Central memory CD8-positive, alpha-beta T cell (primary cell): ENCODE data around the gene CIAO3.
A peak's percentile ranks its signal among the peaks of the same experiment; 100 is the strongest.
"Not testable (repeated sequence)": the region's sequence is repeated elsewhere in the genome, so short reads cannot be mapped to it uniquely, and the experiment has no call there.

ENCODE experiments used
- ATAC-seq: fragments of 150-1000 bp; cut with Tn5 transposase; replicated peaks from 2 replicates; pipeline ENCODE4 v1.10.0; 2022; ENCODE audit warnings: mild to moderate bottlenecking, moderate FRiP score, moderate number of reproducible peaks; ENCODE audit not compliant: poor library complexity, severe bottlenecking; ENCODE audit errors: extremely low read depth
- DNase-seq, 2 donors: peaks; one replicate each; pipeline ENCODE4 v3.0.0; 2021; ENCODE audit warnings: low spot score in 2 of 2
- H3K27ac Mint-ChIP-seq: one replicate; pipeline ENCODE4 v1.8.0; 2022; ENCODE audit warnings: low read depth, mild to moderate bottlenecking, moderate library complexity, mixed read lengths
- H3K27me3 Mint-ChIP-seq: one replicate; pipeline ENCODE4 v1.8.0; 2022; ENCODE audit warnings: mixed read lengths
- H3K36me3 Mint-ChIP-seq: one replicate; pipeline ENCODE4 v1.8.0; 2022; ENCODE audit warnings: mild to moderate bottlenecking, moderate library complexity, mixed read lengths; ENCODE audit not compliant: insufficient read depth
- H3K4me1 Mint-ChIP-seq: one replicate; pipeline ENCODE4 v1.8.0; 2022; ENCODE audit warnings: mixed read lengths
- H3K4me3 Mint-ChIP-seq: one replicate; pipeline ENCODE4 v1.8.0; 2022; ENCODE audit warnings: mild to moderate bottlenecking, moderate library complexity, mixed read lengths
- H3K9me3 Mint-ChIP-seq: one replicate; pipeline ENCODE4 v1.8.0; 2022; ENCODE audit warnings: mixed read lengths

The CIAO3 gene

GRCh38 chr16:749010-749409 lies 8.2 kb upstream of the CIAO3 start:
- Mint-ChIP-seq H3K36me3 (no peaks in the 10 kb centered on the region), H3K9me3 (no peaks in the 10 kb centered on the region), H3K4me3 (no peak overlapping the region), H3K27me3 (no peaks in the 10 kb centered on the region), H3K4me1 (no peaks in the 10 kb centered on the region), H3K27ac (no peak overlapping the region)
- no peak for DNase-seq
- no peak for ATAC-seq

- Mint-ChIP-seq H3K4me1 (no peaks in the 10 kb centered on the region), H3K27ac (no peak overlapping the region), H3K27me3 (no peaks in the 10 kb centered on the region), H3K4me3 (no peak overlapping the region), H3K36me3 (no peaks in the 10 kb centered on the region), H3K9me3 (no peaks in the 10 kb centered on the region)
- no peak for ATAC-seq
- no peak for DNase-seq
These were observed 7.4 kb upstream of the CIAO3 start for GRCh38 chr16:747978-748746.

DNA sequence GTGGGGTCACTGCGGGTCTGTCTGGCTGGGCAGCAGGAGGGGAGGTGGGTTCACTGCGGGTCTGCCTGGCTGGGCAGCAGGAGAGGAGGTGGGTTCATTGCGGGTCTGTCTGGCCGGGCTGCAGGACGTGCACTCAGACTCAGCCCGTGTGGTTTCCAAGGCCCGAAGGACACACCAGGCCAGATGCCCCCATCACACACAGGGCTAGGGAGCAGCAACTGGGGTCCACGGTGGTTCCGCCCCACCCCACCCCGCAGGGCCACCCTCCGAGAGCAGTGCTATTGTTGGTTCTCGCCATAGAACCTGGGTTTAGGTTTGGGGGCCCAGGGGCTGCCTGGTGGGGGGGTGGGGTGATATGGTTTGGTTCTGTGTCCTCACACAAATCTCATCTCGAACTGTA lies 5.8 kb upstream of the CIAO3 start:
- Mint-ChIP-seq H3K27me3 (no peaks in the 10 kb centered on the region), H3K36me3 (no peaks in the 10 kb centered on the region), H3K27ac (no peak overlapping the region), H3K4me3 (no peak overlapping the region), H3K4me1 (no peaks in the 10 kb centered on the region), H3K9me3 (no peaks in the 10 kb centered on the region)
- ATAC-seq (no peak), DNase-seq (no peak)

- Mint-ChIP-seq H3K36me3 (peaks cover 2% of the 10 kb centered on the region), H3K4me1 (no peaks in the 10 kb centered on the region), H3K9me3 (no peaks in the 10 kb centered on the region), H3K27ac (no peak overlapping the region), H3K27me3 (no peaks in the 10 kb centered on the region), H3K4me3 (no peak overlapping the region)
- ATAC-seq: no peak
- DNase-seq: no peak
These were observed 4.9 kb upstream of the CIAO3 start for GRCh38 chr16:745739-746138.

- ATAC-seq: no peak
- no peak overlapping the region for H3K4me3 Mint-ChIP-seq
These were observed 3.1 kb upstream of the CIAO3 start for GRCh38 chr16:743794-744500.

DNA sequence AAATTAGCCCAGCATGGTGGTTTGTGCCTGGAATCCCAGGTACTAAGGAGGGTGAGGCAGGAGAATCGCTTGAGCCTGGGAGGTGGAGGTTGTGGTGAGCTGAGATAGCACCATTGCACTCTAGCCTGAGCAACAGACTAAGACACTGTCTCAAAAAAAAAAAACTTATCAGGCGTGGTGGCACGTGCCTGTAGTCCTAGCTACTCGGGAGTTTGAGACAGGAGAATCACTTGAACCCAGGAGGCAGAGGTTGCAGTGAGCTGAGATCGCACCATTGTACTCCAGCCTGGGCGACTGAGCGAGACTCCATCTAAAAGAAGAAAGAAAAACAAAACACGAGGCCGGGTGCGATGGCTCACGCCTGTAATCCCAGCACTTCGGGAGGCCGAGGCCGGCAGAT lies 2.1 kb upstream of the CIAO3 start:
- H3K4me3 Mint-ChIP-seq: not testable (repeated sequence)

More at GRCh38 chr16:743794-744500, 3.1 kb upstream of the CIAO3 start:
- no peak for DNase-seq
- Mint-ChIP-seq H3K36me3 (peaks cover 5% of the 10 kb centered on the region), H3K9me3 (no peaks in the 10 kb centered on the region), H3K27ac (no peak overlapping the region), H3K27me3 (no peaks in the 10 kb centered on the region), H3K4me1 (no peaks in the 10 kb centered on the region)

GRCh38 chr16:741986-742629 lies 1.3 kb upstream of the CIAO3 start:
- DNase-seq (no peak), ATAC-seq (no peak)
- Mint-ChIP-seq H3K27ac (no peak overlapping the region), H3K4me3 (peak overlapping the region; percentile 69), H3K27me3 (no peaks in the 10 kb centered on the region), H3K36me3 (peaks cover 18% of the 10 kb centered on the region), H3K9me3 (no peaks in the 10 kb centered on the region), H3K4me1 (no peaks in the 10 kb centered on the region)

More for the DNA sequence above, 2.1 kb upstream of the CIAO3 start:
- H3K27me3 Mint-ChIP-seq, DNase-seq, H3K27ac Mint-ChIP-seq, H3K9me3 Mint-ChIP-seq, H3K4me1 Mint-ChIP-seq, ATAC-seq: not testable (repeated sequence)
- peaks cover 13% of the 10 kb centered on the region for H3K36me3 Mint-ChIP-seq

DNA sequence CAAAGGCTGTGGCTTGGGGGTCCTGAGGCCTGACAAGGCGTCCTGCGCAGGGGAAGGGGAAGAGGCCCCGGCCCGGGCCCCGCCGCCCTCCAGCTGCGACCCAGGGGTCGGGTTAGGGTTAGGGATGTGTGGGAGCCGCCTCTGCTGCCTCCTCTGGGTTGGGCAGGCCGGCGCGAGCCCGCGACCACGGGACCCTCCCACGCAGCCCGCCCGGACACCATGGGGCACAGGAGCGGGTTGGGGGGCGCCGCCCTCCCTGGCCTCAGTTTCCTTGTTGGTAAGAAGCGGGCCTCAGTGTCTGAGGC lies 386 bp downstream of the CIAO3 start:
- ATAC-seq: peak; percentile 21
- DNase-seq: no peak
- Mint-ChIP-seq H3K27me3 (no peaks in the 10 kb centered on the region), H3K9me3 (no peaks in the 10 kb centered on the region), H3K36me3 (peaks cover 31% of the 10 kb centered on the region), H3K27ac (no peak overlapping the region), H3K4me1 (peaks cover 1% of the 10 kb centered on the region), H3K4me3 (peak overlapping the region; percentile 69)

DNA sequence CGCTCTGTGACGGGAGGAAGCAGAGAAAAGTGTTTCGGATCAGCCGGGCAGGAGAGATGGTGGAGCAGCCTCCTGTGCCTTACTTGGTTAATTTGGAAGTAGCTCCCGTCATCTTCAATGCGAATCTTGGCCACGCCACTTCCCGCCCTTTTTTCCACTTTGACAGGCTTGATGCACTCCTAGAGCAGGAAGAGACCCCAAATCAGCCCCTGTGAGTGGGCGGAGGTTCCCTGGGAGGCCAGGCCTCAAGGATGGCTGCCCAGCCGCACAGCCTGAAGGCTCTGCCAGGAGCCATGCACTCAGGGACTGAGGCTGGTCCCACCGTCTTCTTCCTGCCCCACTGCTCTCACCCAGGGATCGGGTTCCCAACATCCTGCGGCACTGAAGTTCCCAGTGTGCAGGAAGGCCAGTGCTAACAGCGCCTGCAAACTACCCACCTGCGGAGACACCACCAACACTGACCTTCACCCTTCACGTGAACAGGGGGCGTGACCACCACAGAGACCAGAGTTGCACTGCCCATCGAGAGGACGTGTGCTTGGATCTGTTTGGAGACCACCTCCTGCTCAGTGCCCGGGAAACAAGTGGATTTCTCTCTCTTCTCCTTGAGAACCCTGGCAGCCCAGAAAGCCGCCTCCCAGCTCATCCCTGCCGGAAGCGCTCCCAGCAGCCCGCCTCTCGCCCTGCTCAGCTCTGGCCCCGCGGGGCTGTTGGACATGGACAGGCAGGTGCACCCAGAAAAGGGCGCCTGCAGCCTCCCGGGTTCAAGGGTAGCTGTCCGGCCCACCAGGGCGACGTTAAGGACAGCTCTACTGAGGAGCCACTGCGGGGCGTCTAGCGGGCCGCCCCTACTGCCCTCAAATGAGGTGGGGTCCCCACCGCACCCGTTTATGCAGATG lies 988 bp downstream of the CIAO3 start:
- Mint-ChIP-seq H3K36me3 (peaks cover 31% of the 10 kb centered on the region), H3K27me3 (no peaks in the 10 kb centered on the region), H3K27ac (no peak overlapping the region), H3K4me3 (peak overlapping the region; percentile 69), H3K9me3 (no peaks in the 10 kb centered on the region), H3K4me1 (peaks cover 6% of the 10 kb centered on the region)
- no peak for ATAC-seq
- DNase-seq: no peak

GRCh38 chr16:736936-737481 lies 3.8 kb downstream of the CIAO3 start:
- Mint-ChIP-seq H3K27ac (no peak overlapping the region), H3K36me3 (peaks cover 37% of the 10 kb centered on the region), H3K27me3 (no peaks in the 10 kb centered on the region), H3K4me1 (peaks cover 6% of the 10 kb centered on the region), H3K4me3 (no peak overlapping the region), H3K9me3 (no peaks in the 10 kb centered on the region)
- ATAC-seq (no peak), DNase-seq (no peak)

DNA sequence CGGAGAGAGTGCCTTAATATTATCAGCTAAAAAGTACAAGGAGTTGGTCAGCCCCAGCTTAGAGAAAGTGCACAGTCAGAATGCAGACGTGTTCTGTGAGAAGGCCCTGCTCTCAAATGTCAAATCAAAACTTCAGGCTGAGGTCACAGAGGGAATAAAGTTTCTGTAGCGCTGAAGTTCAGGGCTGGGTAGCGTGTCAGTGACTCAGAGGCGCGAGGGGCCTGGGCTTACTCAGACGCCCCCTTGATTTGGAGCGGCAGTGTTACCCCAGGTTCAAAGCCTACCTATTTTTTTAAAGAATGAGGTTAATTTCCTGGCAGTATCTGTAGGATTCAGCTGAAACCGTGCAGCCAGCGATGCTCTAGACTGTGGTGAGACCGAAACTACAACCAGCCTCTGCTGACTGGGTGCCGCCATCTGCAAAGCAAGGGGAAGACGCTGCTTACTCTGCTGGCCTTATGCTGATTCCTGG lies 4.8 kb downstream of the CIAO3 start:
- no peak for ATAC-seq
- Mint-ChIP-seq H3K9me3 (no peaks in the 10 kb centered on the region), H3K4me1 (peaks cover 6% of the 10 kb centered on the region), H3K36me3 (peaks cover 36% of the 10 kb centered on the region), H3K27me3 (no peaks in the 10 kb centered on the region), H3K27ac (no peak overlapping the region), H3K4me3 (no peak overlapping the region)
- DNase-seq: no peak
